ENCODE measurements around the gene NPL. TPM values are rescaled to one million over a fixed set of nuclear protein-coding genes. Genes with fewer than 3 reads are reported as not detected.

The NPL gene
- total and polyA plus RNA-seq, 2 donors (not counting 1 experiment from before 2014, with no cell fraction given) = 1.4 to 2.6 TPM

DNA sequence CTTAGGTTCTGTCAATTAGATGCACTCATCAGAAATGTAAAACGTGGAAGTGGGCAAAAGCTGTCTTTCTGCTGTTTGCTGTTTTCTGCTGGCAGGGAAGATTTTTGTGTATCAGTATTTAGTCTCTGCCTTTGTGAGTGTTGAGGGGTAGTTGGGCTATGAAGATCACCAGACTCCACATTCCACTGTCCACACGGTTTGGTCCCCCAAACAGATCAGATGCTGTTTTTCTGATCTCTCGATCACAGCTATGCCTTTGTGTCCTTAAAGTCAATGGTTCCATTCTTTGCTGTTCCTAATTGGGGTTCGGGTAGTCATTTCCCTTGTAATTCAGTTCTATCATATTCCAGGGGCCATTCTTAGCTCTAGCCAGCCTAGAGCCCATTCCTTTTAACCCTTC is 27.0 kb upstream of the NPL start:
- DNase-seq (ENCODE audit: low read depth in 2 of 2) = no peak
- TF ChIP-seq, protein P1, sequence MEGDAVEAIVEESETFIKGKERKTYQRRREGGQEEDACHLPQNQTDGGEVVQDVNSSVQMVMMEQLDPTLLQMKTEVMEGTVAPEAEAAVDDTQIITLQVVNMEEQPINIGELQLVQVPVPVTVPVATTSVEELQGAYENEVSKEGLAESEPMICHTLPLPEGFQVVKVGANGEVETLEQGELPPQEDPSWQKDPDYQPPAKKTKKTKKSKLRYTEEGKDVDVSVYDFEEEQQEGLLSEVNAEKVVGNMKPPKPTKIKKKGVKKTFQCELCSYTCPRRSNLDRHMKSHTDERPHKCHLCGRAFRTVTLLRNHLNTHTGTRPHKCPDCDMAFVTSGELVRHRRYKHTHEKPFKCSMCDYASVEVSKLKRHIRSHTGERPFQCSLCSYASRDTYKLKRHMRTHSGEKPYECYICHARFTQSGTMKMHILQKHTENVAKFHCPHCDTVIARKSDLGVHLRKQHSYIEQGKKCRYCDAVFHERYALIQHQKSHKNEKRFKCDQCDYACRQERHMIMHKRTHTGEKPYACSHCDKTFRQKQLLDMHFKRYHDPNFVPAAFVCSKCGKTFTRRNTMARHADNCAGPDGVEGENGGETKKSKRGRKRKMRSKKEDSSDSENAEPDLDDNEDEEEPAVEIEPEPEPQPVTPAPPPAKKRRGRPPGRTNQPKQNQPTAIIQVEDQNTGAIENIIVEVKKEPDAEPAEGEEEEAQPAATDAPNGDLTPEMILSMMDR (conservative IDR thresholded peaks at IDR 0.05 in 1 of 2, IDR thresholded peaks at IDR 0.05 in 1 of 2; ENCODE audit: low read depth in 1 of 2, low read length in 2 of 2) = no peak
- TF ChIP-seq EZH2 (IDR thresholded peaks at IDR 0.05; ENCODE audit: low read length, missing control alignments) = no peak
- no peak overlapping the region for H3K4me2 ChIP-seq (ENCODE audit: extremely low read depth, insufficient read depth, low read length)
- no peaks in the 10 kb centered on the region for H3K9me3 ChIP-seq (ENCODE audit: control insufficient read depth, insufficient read depth, low read depth, low read length)
- H3K79me2 ChIP-seq (ENCODE audit: control insufficient read depth, insufficient read depth, low read length) = no peaks in the 10 kb centered on the region
- H2AFZ ChIP-seq (ENCODE audit: low read length) = no peak overlapping the region
- no peak overlapping the region for H3K27ac ChIP-seq (ENCODE audit: insufficient read depth, low read length)
- no peak overlapping the region for H3K9ac ChIP-seq (ENCODE audit: insufficient read depth, low read length)
- H3K36me3 ChIP-seq (ENCODE audit: control insufficient read depth, insufficient read depth, low read length) = no peaks in the 10 kb centered on the region
- no peaks in the 10 kb centered on the region for H3K27me3 ChIP-seq (ENCODE audit: control insufficient read depth, insufficient read depth, low read length)
- H3K4me1 ChIP-seq (ENCODE audit: control insufficient read depth, extremely low read depth, insufficient read depth, low read length) = no peaks in the 10 kb centered on the region
- H4K20me1 ChIP-seq (ENCODE audit: control insufficient read depth, extremely low read depth, insufficient read depth, low read length) = no peaks in the 10 kb centered on the region
- no peak overlapping the region for H3K4me3 ChIP-seq (replicated peaks in 1 of 4; ENCODE audit: control extremely low read depth in 1 of 4, insufficient read depth in 1 of 4, low read depth in 3 of 4, low read length in 4 of 4)

- no peak overlapping the region for H3K4me2 ChIP-seq (ENCODE audit: extremely low read depth, insufficient read depth, low read length)
- no peaks in the 10 kb centered on the region for H3K9me3 ChIP-seq (ENCODE audit: control insufficient read depth, insufficient read depth, low read depth, low read length)
- no peak for DNase-seq (ENCODE audit: low read depth in 2 of 2)
- H3K36me3 ChIP-seq (ENCODE audit: control insufficient read depth, insufficient read depth, low read length) = no peaks in the 10 kb centered on the region
- no peaks in the 10 kb centered on the region for H3K27me3 ChIP-seq (ENCODE audit: control insufficient read depth, insufficient read depth, low read length)
- no peaks in the 10 kb centered on the region for H3K4me1 ChIP-seq (ENCODE audit: control insufficient read depth, extremely low read depth, insufficient read depth, low read length)
- H4K20me1 ChIP-seq (ENCODE audit: control insufficient read depth, extremely low read depth, insufficient read depth, low read length) = no peaks in the 10 kb centered on the region
- H3K4me3 ChIP-seq (replicated peaks in 1 of 4; ENCODE audit: control extremely low read depth in 1 of 4, insufficient read depth in 1 of 4, low read depth in 3 of 4, low read length in 4 of 4) = no peak overlapping the region
- H3K27ac ChIP-seq (ENCODE audit: insufficient read depth, low read length) = no peak overlapping the region
- no peaks in the 10 kb centered on the region for H3K79me2 ChIP-seq (ENCODE audit: control insufficient read depth, insufficient read depth, low read length)
- H3K9ac ChIP-seq (ENCODE audit: insufficient read depth, low read length) = no peak overlapping the region
- TF ChIP-seq EZH2 (IDR thresholded peaks at IDR 0.05; ENCODE audit: low read length, missing control alignments) = no peak
- TF ChIP-seq, protein P1 (conservative IDR thresholded peaks at IDR 0.05 in 1 of 2, IDR thresholded peaks at IDR 0.05 in 1 of 2; ENCODE audit: low read depth in 1 of 2, low read length in 2 of 2) = no peak
- H2AFZ ChIP-seq (ENCODE audit: low read length) = no peak overlapping the region
Observed at GRCh38 chr1:182764029-182764727, 25.4 kb upstream of the NPL start.

GRCh38 chr1:182765391-182765790 is 24.2 kb upstream of the NPL start:
- Histone ChIP-seq H3K27me3 (ENCODE audit: control insufficient read depth, insufficient read depth, low read length) (no peaks in the 10 kb centered on the region), H3K36me3 (ENCODE audit: control insufficient read depth, insufficient read depth, low read length) (no peaks in the 10 kb centered on the region), H3K79me2 (ENCODE audit: control insufficient read depth, insufficient read depth, low read length) (no peaks in the 10 kb centered on the region), H2AFZ (ENCODE audit: low read length) (no peak overlapping the region), H4K20me1 (ENCODE audit: control insufficient read depth, extremely low read depth, insufficient read depth, low read length) (no peaks in the 10 kb centered on the region), H3K27ac (ENCODE audit: insufficient read depth, low read length) (no peak overlapping the region), H3K9ac (ENCODE audit: insufficient read depth, low read length) (no peak overlapping the region), H3K4me2 (ENCODE audit: extremely low read depth, insufficient read depth, low read length) (no peak overlapping the region), H3K4me3 (replicated peaks in 1 of 4; ENCODE audit: control extremely low read depth in 1 of 4, insufficient read depth in 1 of 4, low read depth in 3 of 4, low read length in 4 of 4) (no peak overlapping the region), H3K4me1 (ENCODE audit: control insufficient read depth, extremely low read depth, insufficient read depth, low read length) (no peaks in the 10 kb centered on the region), H3K9me3 (ENCODE audit: control insufficient read depth, insufficient read depth, low read depth, low read length) (no peaks in the 10 kb centered on the region)
- no peak for TF ChIP-seq EZH2 (IDR thresholded peaks at IDR 0.05; ENCODE audit: low read length, missing control alignments)
- TF ChIP-seq, protein P1 (conservative IDR thresholded peaks at IDR 0.05 in 1 of 2, IDR thresholded peaks at IDR 0.05 in 1 of 2; ENCODE audit: low read depth in 1 of 2, low read length in 2 of 2) = no peak
- DNase-seq (ENCODE audit: low read depth in 2 of 2) = no peak
